IMR-90 (cell line): ENCODE results near the gene PLEKHJ1. TPM values are rescaled to one million over a fixed set of nuclear protein-coding genes. Genes with fewer than 3 reads are reported as not detected.

Experiments used
- ATAC-seq: fragments of 200-7000 bp; cut with Tn5 transposase; 2 replicates; pipeline ENCODE4 v1.9.1; 2020; ENCODE audit warnings: low read depth, mild to moderate bottlenecking, moderate library complexity
- BruUV-seq: library from RNA; stranded (reverse); fragments of 400-500 nt; replicated peaks from 2 replicates; lab custom pipeline; 2021; lab: Mats Ljungman, UMichigan
- CTCF ChIA-PET: fragments of 300-600 bp; formaldehyde crosslinking; extraction: SDS; loops from one replicate; lab custom pipeline; 2021; ENCODE audit warnings: antibody characterized with exemption; lab: Yijun Ruan, JAX
- POLR2A ChIA-PET: fragments of 300-600 bp; sonication (Branson Sonifier 250); formaldehyde crosslinking; loops from one replicate; lab custom pipeline; 2022; ENCODE audit warnings: antibody characterized with exemption; ENCODE audit not compliant: unreplicated experiment; lab: Charles Lee
- DNase-seq: peaks from one replicate; pipeline ENCODE4 v3.0.0; 2013
- H2AFZ ChIP-seq: replicated peaks from 2 replicates; pipeline ENCODE3; 2013; ENCODE audit warnings: low read length, mild to moderate bottlenecking; ENCODE audit not compliant: poor library complexity
- H2AK5ac ChIP-seq: 2 replicates; pipeline ENCODE4 v1.6.1; 2013; ENCODE audit warnings: low read depth, low read length, inconsistent platforms
- H2AK9ac ChIP-seq: replicated peaks from 2 replicates; pipeline ENCODE3; 2013; ENCODE audit warnings: mild to moderate bottlenecking, low read depth, low read length, moderate library complexity; ENCODE audit not compliant: poor library complexity
- H2BK120ac ChIP-seq: 2 replicates; pipeline ENCODE4 v1.6.1; 2013; ENCODE audit warnings: low read depth, low read length, inconsistent platforms
- H2BK15ac ChIP-seq: 3 replicates; pipeline ENCODE4 v1.6.1; 2013; ENCODE audit warnings: low read depth, low read length, inconsistent platforms
- H2BK20ac ChIP-seq: 2 replicates; pipeline ENCODE4 v1.6.1; 2013; ENCODE audit warnings: low read depth, mild to moderate bottlenecking, inconsistent platforms, low read length, moderate library complexity
- H2BK5ac ChIP-seq: 2 replicates; pipeline ENCODE4 v1.6.1; 2013; ENCODE audit warnings: mild to moderate bottlenecking, low read depth, low read length, inconsistent platforms; ENCODE audit not compliant: poor library complexity, severe bottlenecking
- H3K14ac ChIP-seq: replicated peaks from 2 replicates; pipeline ENCODE4 v1.6.1; 2013; ENCODE audit warnings: low read depth, low read length, inconsistent platforms
- H3K18ac ChIP-seq: 2 replicates; pipeline ENCODE4 v1.6.1; 2013; ENCODE audit warnings: low read depth, low read length, control low read depth
- H3K23ac ChIP-seq: 2 replicates; pipeline ENCODE4 v1.6.1; 2013; ENCODE audit warnings: low read depth, low read length, inconsistent platforms
- H3K27ac ChIP-seq: 2 replicates; pipeline ENCODE4 v1.5.1; 2013; ENCODE audit warnings: mild to moderate bottlenecking, control low read depth, low read length; ENCODE audit not compliant: insufficient read depth
- H3K27me3 ChIP-seq: 2 replicates; pipeline ENCODE4 v1.6.1; 2013; ENCODE audit warnings: low read length; ENCODE audit not compliant: control insufficient read depth, insufficient read depth
- H3K36me3 ChIP-seq: 2 replicates; pipeline ENCODE4 v1.6.1; 2013; ENCODE audit warnings: low read length, mixed read lengths; ENCODE audit not compliant: control insufficient read depth, insufficient read depth
- H3K4ac ChIP-seq: 2 replicates; pipeline ENCODE4 v1.6.1; 2013; ENCODE audit warnings: low read depth, low read length, inconsistent platforms
- H3K4me1 ChIP-seq: 2 replicates; pipeline ENCODE4 v1.6.1; 2013; ENCODE audit warnings: low read length, mixed read lengths; ENCODE audit not compliant: control insufficient read depth, insufficient read depth
- H3K4me2 ChIP-seq: 2 replicates; pipeline ENCODE4 v1.6.1; 2013; ENCODE audit warnings: low read depth, mild to moderate bottlenecking, control low read depth, low read length, moderate library complexity
- H3K4me3 ChIP-seq: 2 replicates; pipeline ENCODE4 v1.5.1; 2013; ENCODE audit warnings: low read depth, mild to moderate bottlenecking, control low read depth, low read length, moderate library complexity; ENCODE audit not compliant: insufficient read depth
- H3K56ac ChIP-seq: 2 replicates; pipeline ENCODE4 v1.6.1; 2013; ENCODE audit warnings: low read length, inconsistent platforms; ENCODE audit not compliant: insufficient read depth; ENCODE audit errors: extremely low read depth
- H3K79me1 ChIP-seq, 2 experiments: 2 replicates each; pipeline ENCODE4 v1.6.1; 2013; ENCODE audit warnings: low read length in 2 of 2, inconsistent platforms in 1 of 2, low read depth in 1 of 2
- H3K9ac ChIP-seq: 2 replicates; pipeline ENCODE4 v1.6.1; 2013; ENCODE audit warnings: low read depth, low read length, control low read depth
- H3K9me1 ChIP-seq: 2 replicates; pipeline ENCODE4 v1.6.1; 2013; ENCODE audit warnings: low read length, inconsistent platforms; ENCODE audit not compliant: insufficient read depth
- H3K9me3 ChIP-seq: 2 replicates; pipeline ENCODE4 v1.6.1; 2013; ENCODE audit warnings: low read length; ENCODE audit not compliant: control insufficient read depth, insufficient read depth
- H4K20me1 ChIP-seq: 2 replicates; pipeline ENCODE4 v1.6.1; 2013; ENCODE audit warnings: low read length, inconsistent platforms; ENCODE audit not compliant: insufficient read depth
- H4K5ac ChIP-seq: 2 replicates; pipeline ENCODE4 v1.6.1; 2013; ENCODE audit warnings: mild to moderate bottlenecking, low read depth, low read length, control low read depth
- H4K8ac ChIP-seq, 2 experiments: 2 replicates each; pipeline ENCODE4 v1.6.1; 2013; ENCODE audit warnings: low read depth in 2 of 2, low read length in 2 of 2, control low read depth in 1 of 2, inconsistent platforms in 1 of 2
- H4K91ac ChIP-seq: 2 replicates; pipeline ENCODE4 v1.6.1; 2013; ENCODE audit warnings: low read depth, low read length, inconsistent platforms; ENCODE audit not compliant: insufficient read depth
- BHLHE40 ChIP-seq: fragments of 150-350 bp; IDR thresholded peaks from 2 replicates; pipeline ENCODE4 v1.6.1; 2016; ENCODE audit warnings: mild to moderate bottlenecking, low read depth, low read length
- CEBPB ChIP-seq: IDR thresholded peaks from 2 replicates; pipeline ENCODE4 v1.6.1; 2012; ENCODE audit warnings: low read depth, low read length, improper control_type of control experiment
- CHD1 ChIP-seq: IDR thresholded peaks from 2 replicates; pipeline ENCODE4 v1.6.1; 2012; ENCODE audit warnings: low read depth, low read length, improper control_type of control experiment
- MAZ ChIP-seq: IDR thresholded peaks from 2 replicates; pipeline ENCODE4 v1.6.1; 2012; ENCODE audit warnings: low read depth, mild to moderate bottlenecking, low read length, improper control_type of control experiment, moderate library complexity, borderline replicate concordance
- POLR2A ChIP-seq: IDR thresholded peaks from 2 replicates; pipeline ENCODE4 v1.6.1; 2012; ENCODE audit warnings: mild to moderate bottlenecking, low read depth, low read length
- RAD21 ChIP-seq: IDR thresholded peaks from 2 replicates; pipeline ENCODE4 v1.6.1; 2012; ENCODE audit warnings: low read length, improper control_type of control experiment
- SMC3 ChIP-seq: fragments of 150-350 bp; IDR thresholded peaks from 2 replicates; pipeline ENCODE4 v1.6.1; 2016; ENCODE audit warnings: low read depth, mild to moderate bottlenecking, antibody characterized with exemption, low read length, moderate library complexity
- WGBS, 2 experiments: methylation state at CpG; one replicate each; pipeline versions ENCODE4 v1.1.5 to v1.1.7; 2013; ENCODE audit warnings: missing lambda C conversion rate in 2 of 2; ENCODE audit not compliant: insufficient read length in 1 of 2; ENCODE audit errors: extremely low coverage in 2 of 2; 5-methylcytosine and 5-hydroxymethylcytosine counted together
- dilution Hi-C: fragments of 300-500 bp; cut with HindIII; formaldehyde crosslinking; loops from one replicate; pipeline ENCODE4 v1.14.3; 2018; ENCODE audit warnings: low sequenced_read_pairs; ENCODE audit not compliant: unreplicated experiment
- in situ Hi-C: fragments of 300-500 bp; cut with MboI; formaldehyde crosslinking; loops from 3 replicates; pipeline ENCODE4 v1.14.3; 2019; ENCODE audit warnings: low sequenced_read_pairs, inconsistent platforms, mixed read lengths
- intact Hi-C: fragments of 100-400 bp; cut with micrococcal nuclease; formaldehyde crosslinking; loops from 2 replicates; pipeline ENCODE4 v1.10.0; 2022
- polyA plus RNA-seq, 3 experiments: library from polyadenylated mRNA; depleted of rRNA; stranded (reverse); fragments of >200 nt; gene quantifications; 2 replicates each; pipeline ENCODE4 v1.2.3, GENCODE V29; 2012; ENCODE audit warnings: low replicate concordance in 1 of 3
- total RNA-seq: library from RNA; depleted of rRNA; stranded (reverse); fragments of >200 nt; gene quantifications from 2 replicates; pipeline ENCODE4 v1.2.3, GENCODE V29; 2012
- TF ChIP-seq, protein P1 (sequence below): fragments of 150-350 bp; IDR thresholded peaks from 2 replicates; pipeline ENCODE4 v1.6.1; 2017; ENCODE audit warnings: mild to moderate bottlenecking, antibody characterized with exemption, low read length, low read depth

PLEKHJ1 gene
- total and polyA plus RNA-seq, 2 of the 4 experiments (the other 2 are of a cell fraction) = 31.7 to 62.8 TPM

DNA sequence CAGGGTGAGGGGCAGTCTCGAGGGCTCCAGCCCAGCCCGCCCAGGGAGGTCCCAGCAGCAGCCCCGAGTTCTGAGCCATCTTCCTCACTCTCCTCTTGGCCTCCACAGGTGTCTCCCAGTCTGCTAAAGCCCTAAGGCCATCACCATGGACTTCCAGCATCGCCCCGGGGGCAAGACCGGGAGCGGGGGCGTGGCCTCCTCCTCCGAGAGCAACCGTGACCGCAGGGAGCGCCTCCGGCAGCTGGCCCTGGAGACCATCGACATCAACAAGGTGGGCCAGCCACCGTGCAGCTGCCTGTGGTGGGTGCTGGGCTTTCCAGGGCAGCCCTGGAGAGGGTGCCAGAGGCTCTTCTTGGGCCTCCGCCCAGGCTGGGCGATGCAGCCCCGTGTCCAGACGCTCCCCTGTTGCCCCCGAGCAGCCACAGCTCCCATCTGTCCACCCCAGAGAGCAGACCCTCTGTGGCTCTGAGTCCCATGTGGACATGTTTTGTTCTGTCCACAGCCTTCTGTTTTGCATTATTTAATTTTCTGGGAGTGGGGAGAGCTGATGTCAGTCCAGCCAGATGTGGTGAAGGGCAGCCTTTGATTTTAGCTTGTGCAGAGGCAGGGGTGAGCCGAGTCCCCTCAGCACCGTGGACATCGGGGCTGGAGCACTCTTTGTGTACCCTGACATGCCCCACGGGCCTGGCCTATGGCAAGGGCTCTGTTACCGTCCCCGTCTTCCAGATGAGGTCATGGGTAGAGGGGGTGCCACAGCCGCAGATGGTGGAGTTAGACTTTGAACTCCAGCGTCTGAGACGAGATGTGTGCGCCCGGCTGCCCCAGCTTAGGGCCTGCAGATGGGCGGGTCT is 7.4 kb upstream of the PLEKHJ1 start:
- Histone ChIP-seq H3K4me3 (no peak overlapping the region), H2AK5ac (no peak overlapping the region), H4K91ac (no peak overlapping the region), H3K14ac (no peak overlapping the region), H4K5ac (no peak overlapping the region), H3K9ac (no peak overlapping the region), H3K27me3 (no peaks in the 10 kb centered on the region), H4K8ac (no peak overlapping the region), H3K79me1 (peaks cover 4 to 55% of the 10 kb centered on the region in 2 experiments; a peak in 2 of 4 replicates), H3K4me1 (peaks cover 12% of the 10 kb centered on the region; the same call in 1 of the 2 replicates), H2AK9ac (no peak overlapping the region), H4K20me1 (peaks cover 83% of the 10 kb centered on the region), H3K56ac (no peak overlapping the region), H3K9me1 (peaks cover 7% of the 10 kb centered on the region), H2BK20ac (no peak overlapping the region), H3K4ac (no peak overlapping the region), H3K9me3 (no peaks in the 10 kb centered on the region), H3K18ac (no peak overlapping the region), H2BK15ac (no peak overlapping the region), H3K27ac (no peak overlapping the region), H3K36me3 (peaks cover 50% of the 10 kb centered on the region), H2AFZ (no peak overlapping the region), H3K23ac (no peak overlapping the region), H2BK5ac (no peak overlapping the region), H3K4me2 (no peak overlapping the region), H2BK120ac (no peak overlapping the region)
- CTCF ChIA-PET = no interaction called here
- dilution Hi-C loops = no loop called here
- POLR2A ChIA-PET = no interaction called here
- TF ChIP-seq, protein P1, sequence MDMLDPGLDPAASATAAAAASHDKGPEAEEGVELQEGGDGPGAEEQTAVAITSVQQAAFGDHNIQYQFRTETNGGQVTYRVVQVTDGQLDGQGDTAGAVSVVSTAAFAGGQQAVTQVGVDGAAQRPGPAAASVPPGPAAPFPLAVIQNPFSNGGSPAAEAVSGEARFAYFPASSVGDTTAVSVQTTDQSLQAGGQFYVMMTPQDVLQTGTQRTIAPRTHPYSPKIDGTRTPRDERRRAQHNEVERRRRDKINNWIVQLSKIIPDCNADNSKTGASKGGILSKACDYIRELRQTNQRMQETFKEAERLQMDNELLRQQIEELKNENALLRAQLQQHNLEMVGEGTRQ = no peak
- TF ChIP-seq POLR2A (no peak), CEBPB (no peak), BHLHE40 (no peak), CHD1 (no peak), RAD21 (no peak), SMC3 (no peak), MAZ (no peak)
- in situ Hi-C loops = no loop called here
- BruUV-seq = no TSS peak
- 92% methylated on average over 13 of the region's 32 CpGs; no CpG with 5 or more reads in 1 of the 2 experiments for WGBS, 2 experiments
- ATAC-seq (no peak), DNase-seq (no peak)
- intact Hi-C loops = no loop called here
